HG03103 (cell line): ENCODE data around the gene BOLA2.
"Not testable (repeated sequence)": the region's sequence is repeated elsewhere in the genome, so short reads cannot be mapped to it uniquely, and the experiment has no call there.

Source experiments
- ATAC-seq: cut with Tn5 transposase; IDR thresholded peaks from one replicate; pipeline ENCODE4 v1.9.1; 2021; ENCODE audit warnings: low read depth; ENCODE audit not compliant: unreplicated experiment

BOLA2 gene

GRCh38 chr16:29454269-29454668 lies at the start of gene BOLA2, which contains the start of gene SLX1B:
Gene BOLA2 (minus strand): TSS chr16:29454351. CDS start chr16:29454253, 98 bp downstream.
Gene SLX1B (plus strand): TSS chr16:29454533.
- ATAC-seq = peak; percentile 73

- not testable (repeated sequence) for ATAC-seq
Observed at GRCh38 chr16:29482276-29482675, 28.1 kb upstream of the BOLA2 start.

GRCh38 chr16:29472065-29472464 lies 17.9 kb upstream of the BOLA2 start:
- not testable (repeated sequence) for ATAC-seq

- not testable (repeated sequence) for ATAC-seq
Observed at GRCh38 chr16:29469660-29470059, 15.5 kb upstream of the BOLA2 start.

- ATAC-seq = not testable (repeated sequence)
Observed at GRCh38 chr16:29467654-29468366, 13.7 kb upstream of the BOLA2 start.

GRCh38 chr16:29466904-29467303 lies 12.8 kb upstream of the BOLA2 start:
- ATAC-seq = not testable (repeated sequence)

GRCh38 chr16:29465985-29466824 lies 12.1 kb upstream of the BOLA2 start:
- ATAC-seq = not testable (repeated sequence)

GRCh38 chr16:29460647-29461030 lies 6.5 kb upstream of the BOLA2 start:
- ATAC-seq = not testable (repeated sequence)

GRCh38 chr16:29459706-29460646 lies 5.8 kb upstream of the BOLA2 start, which contains the start of gene SULT1A4:
Gene SULT1A4 (plus strand): TSS chr16:29459913. CDS start chr16:29461386, 1,473 bp downstream.
- ATAC-seq = not testable (repeated sequence)

GRCh38 chr16:29457660-29458059 lies 3.5 kb upstream of the BOLA2 start:
- ATAC-seq = not testable (repeated sequence)

GRCh38 chr16:29454828-29455227 lies 677 bp upstream of the BOLA2 start:
- ATAC-seq = peak; percentile 52

GRCh38 chr16:29453754-29454153 lies 397 bp downstream of the BOLA2 start:
- ATAC-seq = peak; percentile 13

- ATAC-seq = not testable (repeated sequence)
Observed at GRCh38 chr16:29425390-29425789, 28.8 kb downstream of the BOLA2 start.

- ATAC-seq = not testable (repeated sequence)
Observed at GRCh38 chr16:29423587-29423986, 30.6 kb downstream of the BOLA2 start.

- not testable (repeated sequence) for ATAC-seq
Observed at GRCh38 chr16:29405249-29405648, 48.9 kb downstream of the BOLA2 start.
